Neural progenitor cell (in vitro differentiated cells): ENCODE results near the gene RNF213. TPM values are rescaled to one million over a fixed set of nuclear protein-coding genes. Genes with fewer than 3 reads are reported as not detected.

Source experiments
- DNase-seq: peaks from one replicate; pipeline ENCODE4 v3.0.0-alpha.2; 2016; ENCODE audit warnings: low spot score
- H2AFZ ChIP-seq: fragments of 200-600 bp; sonication (generic); replicated peaks from 2 replicates; pipeline ENCODE4 v1.6.1; 2016; ENCODE audit warnings: antibody characterized with exemption
- H3F3A ChIP-seq: fragments of 200-600 bp; sonication (generic); 2 replicates; pipeline ENCODE4 v1.6.1; 2016; ENCODE audit warnings: antibody characterized with exemption, low read depth
- H3K27ac ChIP-seq: fragments of 200-600 bp; sonication (generic); 2 replicates; pipeline ENCODE4 v1.5.1; 2016; ENCODE audit warnings: mild to moderate bottlenecking
- H3K27me3 ChIP-seq: fragments of 200-600 bp; sonication (generic); 2 replicates; pipeline ENCODE4 v1.6.1; 2016; ENCODE audit warnings: mild to moderate bottlenecking, moderate library complexity
- H3K36me3 ChIP-seq: fragments of 200-600 bp; sonication (generic); 2 replicates; pipeline ENCODE4 v1.5.1; 2016
- H3K4me1 ChIP-seq: fragments of 200-600 bp; sonication (generic); 2 replicates; pipeline ENCODE4 v1.6.1; 2016; ENCODE audit warnings: mixed run types
- H3K4me2 ChIP-seq: fragments of 200-600 bp; sonication (generic); 2 replicates; pipeline ENCODE4 v1.6.1; 2016
- H3K4me3 ChIP-seq: fragments of 200-600 bp; sonication (generic); 2 replicates; pipeline ENCODE4 v1.5.1; 2016
- H3K79me2 ChIP-seq: fragments of 200-600 bp; sonication (generic); 2 replicates; pipeline ENCODE4 v1.6.1; 2016; ENCODE audit warnings: low read depth
- H3K9ac ChIP-seq: fragments of 200-600 bp; sonication (generic); 2 replicates; pipeline ENCODE4 v1.6.1; 2016
- H3K9me3 ChIP-seq: fragments of 200-600 bp; sonication (generic); 2 replicates; pipeline ENCODE4 v1.5.1; 2016; ENCODE audit warnings: low read depth
- H4K20me1 ChIP-seq: fragments of 200-600 bp; sonication (generic); 2 replicates; pipeline ENCODE4 v1.6.1; 2016; ENCODE audit warnings: low read depth
- H3K27ac Mint-ChIP-seq: 3 replicates; pipeline ENCODE4 v1.8.0; 2021; ENCODE audit warnings: mixed read lengths
- H3K27me3 Mint-ChIP-seq: 2 replicates; pipeline ENCODE4 v1.8.0; 2022; ENCODE audit warnings: low read depth, mild to moderate bottlenecking, inconsistent platforms, moderate library complexity, mixed read lengths; ENCODE audit not compliant: insufficient read depth
- H3K36me3 Mint-ChIP-seq: 3 replicates; pipeline ENCODE4 v1.8.0; 2021; ENCODE audit warnings: mixed read lengths
- H3K4me1 Mint-ChIP-seq: 3 replicates; pipeline ENCODE4 v1.8.0; 2021; ENCODE audit warnings: mixed read lengths
- H3K4me3 Mint-ChIP-seq: 3 replicates; pipeline ENCODE4 v1.8.0; 2021; ENCODE audit warnings: mild to moderate bottlenecking, moderate library complexity, mixed read lengths
- H3K9me3 Mint-ChIP-seq: 3 replicates; pipeline ENCODE4 v1.8.0; 2020; ENCODE audit warnings: mixed read lengths
- EZH2 ChIP-seq: fragments of 200-600 bp; sonication (generic); IDR thresholded peaks from 2 replicates; pipeline ENCODE4 v1.6.1; 2017; ENCODE audit warnings: antibody characterized with exemption, mild to moderate bottlenecking, moderate library complexity
- EZH2phosphoT487 ChIP-seq: fragments of 200-600 bp; sonication (generic); IDR thresholded peaks from 2 replicates; pipeline ENCODE4 v1.6.1; 2017; ENCODE audit warnings: antibody characterized with exemption
- total RNA-seq: library from RNA; depleted of rRNA; stranded (reverse); fragments of >200 nt; gene quantifications from 2 replicates; pipeline ENCODE4 v1.2.3, GENCODE V29; 2015; ENCODE audit warnings: low replicate concordance
- TF ChIP-seq, protein P1 (sequence below): fragments of 200-600 bp; sonication (generic); IDR thresholded peaks from 2 replicates; pipeline ENCODE4 v1.5.1; 2017; ENCODE audit warnings: antibody characterized with exemption, mild to moderate bottlenecking

Gene RNF213
- total RNA-seq, 1 donor from 2014 or later, result 19.8 TPM

GRCh38 chr17:80382446-80382845 lies 121.8 kb downstream of the RNF213 start:
- Histone ChIP-seq H3K4me1 (no peaks in the 10 kb centered on the region), H2AFZ (no peak overlapping the region), H3K36me3 (no peaks in the 10 kb centered on the region), H3K9me3 (no peaks in the 10 kb centered on the region), H3K4me2 (no peak overlapping the region), H4K20me1 (no peaks in the 10 kb centered on the region), H3K9ac (no peak overlapping the region), H3K4me3 (no peak overlapping the region), H3F3A (no peaks in the 10 kb centered on the region), H3K79me2 (no peaks in the 10 kb centered on the region), H3K27ac (no peak overlapping the region), H3K27me3 (no peaks in the 10 kb centered on the region)
- H3K36me3 Mint-ChIP-seq, result peaks cover 18% of the 10 kb centered on the region
- no peak overlapping the region for H3K27ac Mint-ChIP-seq
- no peak for DNase-seq
- H3K4me1 Mint-ChIP-seq, result peaks cover 8% of the 10 kb centered on the region
- no peaks in the 10 kb centered on the region for H3K9me3 Mint-ChIP-seq
- no peaks in the 10 kb centered on the region for H3K27me3 Mint-ChIP-seq
- TF ChIP-seq EZH2 (no peak), EZH2phosphoT487 (no peak)
- TF ChIP-seq, protein P1, sequence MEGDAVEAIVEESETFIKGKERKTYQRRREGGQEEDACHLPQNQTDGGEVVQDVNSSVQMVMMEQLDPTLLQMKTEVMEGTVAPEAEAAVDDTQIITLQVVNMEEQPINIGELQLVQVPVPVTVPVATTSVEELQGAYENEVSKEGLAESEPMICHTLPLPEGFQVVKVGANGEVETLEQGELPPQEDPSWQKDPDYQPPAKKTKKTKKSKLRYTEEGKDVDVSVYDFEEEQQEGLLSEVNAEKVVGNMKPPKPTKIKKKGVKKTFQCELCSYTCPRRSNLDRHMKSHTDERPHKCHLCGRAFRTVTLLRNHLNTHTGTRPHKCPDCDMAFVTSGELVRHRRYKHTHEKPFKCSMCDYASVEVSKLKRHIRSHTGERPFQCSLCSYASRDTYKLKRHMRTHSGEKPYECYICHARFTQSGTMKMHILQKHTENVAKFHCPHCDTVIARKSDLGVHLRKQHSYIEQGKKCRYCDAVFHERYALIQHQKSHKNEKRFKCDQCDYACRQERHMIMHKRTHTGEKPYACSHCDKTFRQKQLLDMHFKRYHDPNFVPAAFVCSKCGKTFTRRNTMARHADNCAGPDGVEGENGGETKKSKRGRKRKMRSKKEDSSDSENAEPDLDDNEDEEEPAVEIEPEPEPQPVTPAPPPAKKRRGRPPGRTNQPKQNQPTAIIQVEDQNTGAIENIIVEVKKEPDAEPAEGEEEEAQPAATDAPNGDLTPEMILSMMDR, result no peak
- no peak overlapping the region for H3K4me3 Mint-ChIP-seq

DNA sequence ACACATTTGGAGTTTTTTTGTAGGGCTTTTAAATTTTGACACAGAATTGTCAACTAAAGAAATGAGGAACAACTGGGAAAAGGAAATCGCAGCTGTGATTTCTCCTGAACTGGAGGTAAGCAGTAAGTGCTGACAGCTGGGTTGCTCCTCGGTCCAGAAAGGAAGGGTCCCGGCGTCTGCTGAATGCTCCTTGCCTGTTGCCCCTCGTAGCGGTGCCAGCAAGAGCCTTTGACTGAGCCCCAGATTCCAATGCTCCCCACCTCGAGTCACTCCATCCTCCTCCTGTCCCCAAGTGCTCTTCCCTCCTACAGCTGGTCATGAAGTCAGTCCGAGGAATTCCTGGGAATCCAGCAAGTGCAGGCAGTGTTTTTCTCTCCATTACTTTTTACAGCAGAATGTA lies 122.3 kb downstream of the RNF213 start:
- Histone ChIP-seq H3K4me2 (no peak overlapping the region), H3K27ac (no peak overlapping the region), H3F3A (no peaks in the 10 kb centered on the region), H3K9me3 (no peaks in the 10 kb centered on the region), H2AFZ (no peak overlapping the region), H3K27me3 (no peaks in the 10 kb centered on the region), H3K4me1 (no peaks in the 10 kb centered on the region), H4K20me1 (no peaks in the 10 kb centered on the region), H3K79me2 (no peaks in the 10 kb centered on the region), H3K9ac (no peak overlapping the region), H3K4me3 (no peak overlapping the region), H3K36me3 (no peaks in the 10 kb centered on the region)
- Mint-ChIP-seq H3K27me3 (no peaks in the 10 kb centered on the region), H3K9me3 (no peaks in the 10 kb centered on the region), H3K4me1 (peaks cover 8% of the 10 kb centered on the region), H3K4me3 (no peak overlapping the region), H3K36me3 (peaks cover 15% of the 10 kb centered on the region), H3K27ac (no peak overlapping the region)
- no peak for DNase-seq
- TF ChIP-seq, protein P1, result no peak
- no peak for TF ChIP-seq EZH2
- TF ChIP-seq EZH2phosphoT487, result no peak

- Mint-ChIP-seq H3K4me1 (peaks cover 10% of the 10 kb centered on the region), H3K27me3 (no peaks in the 10 kb centered on the region), H3K9me3 (no peaks in the 10 kb centered on the region), H3K36me3 (peaks cover 18% of the 10 kb centered on the region), H3K4me3 (no peak overlapping the region), H3K27ac (no peak overlapping the region)
- Histone ChIP-seq H3K9ac (no peak overlapping the region), H3K4me3 (no peak overlapping the region), H3K27me3 (no peaks in the 10 kb centered on the region), H3F3A (no peaks in the 10 kb centered on the region), H3K4me2 (no peak overlapping the region), H3K9me3 (no peaks in the 10 kb centered on the region), H3K36me3 (no peaks in the 10 kb centered on the region), H2AFZ (no peak overlapping the region), H4K20me1 (no peaks in the 10 kb centered on the region), H3K79me2 (no peaks in the 10 kb centered on the region), H3K27ac (no peak overlapping the region), H3K4me1 (no peaks in the 10 kb centered on the region)
- TF ChIP-seq, protein P1, result no peak
- TF ChIP-seq EZH2phosphoT487, result no peak
- TF ChIP-seq EZH2, result no peak
- no peak for DNase-seq
Measured at GRCh38 chr17:80384078-80384960, 123.7 kb downstream of the RNF213 start.
